HG03439 (cell line): ENCODE results near the gene PCBP3.

Experiments
- ATAC-seq: cut with Tn5 transposase; IDR thresholded peaks from one replicate; pipeline ENCODE4 v1.9.1; 2021; ENCODE audit warnings: mild to moderate bottlenecking, moderate library complexity; ENCODE audit not compliant: unreplicated experiment

PCBP3 gene

GRCh38 chr21:45747802-45748445 lies 104.4 kb downstream of the PCBP3 start:
- no peak for ATAC-seq

- ATAC-seq, result no peak
These were observed 105.1 kb downstream of the PCBP3 start for GRCh38 chr21:45748593-45748992.

GRCh38 chr21:45749974-45750373 lies 106.4 kb downstream of the PCBP3 start:
- no peak for ATAC-seq

- ATAC-seq, result no peak
These were observed 107.4 kb downstream of the PCBP3 start for GRCh38 chr21:45750936-45751335.

DNA sequence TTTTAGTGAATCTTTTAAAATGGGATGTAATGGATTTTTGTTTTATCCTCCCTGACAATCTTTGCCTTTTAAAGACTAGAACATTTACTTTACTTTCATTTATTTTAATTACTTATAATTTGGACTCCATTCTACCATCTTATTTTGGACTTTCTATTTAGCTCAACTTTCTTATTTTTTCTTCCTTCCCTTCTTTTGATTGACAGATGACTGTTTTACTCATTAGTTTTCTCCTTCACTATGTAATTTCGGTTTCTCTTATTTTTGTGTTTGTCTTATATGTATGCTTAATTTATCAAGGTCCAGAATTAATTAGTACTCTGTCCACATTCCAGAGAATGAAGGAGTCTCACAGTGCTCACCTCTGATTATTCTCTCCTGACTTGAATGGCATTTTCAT lies 109.9 kb downstream of the PCBP3 start:
- ATAC-seq, result no peak

GRCh38 chr21:45756029-45756428 lies 112.5 kb downstream of the PCBP3 start:
- no peak for ATAC-seq

DNA sequence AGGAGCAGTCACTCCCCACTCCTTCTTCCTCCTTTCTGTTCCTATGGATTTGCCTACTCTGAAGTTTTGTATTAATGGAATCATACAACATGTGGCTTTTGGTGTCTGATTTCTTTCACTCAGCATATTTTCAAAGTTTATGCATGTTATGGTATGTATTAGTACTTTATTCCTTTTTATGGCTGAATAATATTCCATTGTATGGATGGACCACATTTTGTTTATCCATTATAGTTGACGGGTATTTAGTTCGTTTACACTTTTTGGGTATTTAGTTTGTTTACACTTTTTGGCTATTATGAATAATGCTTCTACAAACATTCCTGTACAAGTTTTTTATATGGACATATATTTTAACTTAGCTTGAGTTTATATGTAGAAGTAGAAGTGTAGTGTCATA lies 113.1 kb downstream of the PCBP3 start:
- ATAC-seq, result no peak

- ATAC-seq, result no peak
These were observed 118.2 kb downstream of the PCBP3 start for GRCh38 chr21:45761704-45762103.

GRCh38 chr21:45763074-45763473 lies 119.5 kb downstream of the PCBP3 start:
- no peak for ATAC-seq

DNA sequence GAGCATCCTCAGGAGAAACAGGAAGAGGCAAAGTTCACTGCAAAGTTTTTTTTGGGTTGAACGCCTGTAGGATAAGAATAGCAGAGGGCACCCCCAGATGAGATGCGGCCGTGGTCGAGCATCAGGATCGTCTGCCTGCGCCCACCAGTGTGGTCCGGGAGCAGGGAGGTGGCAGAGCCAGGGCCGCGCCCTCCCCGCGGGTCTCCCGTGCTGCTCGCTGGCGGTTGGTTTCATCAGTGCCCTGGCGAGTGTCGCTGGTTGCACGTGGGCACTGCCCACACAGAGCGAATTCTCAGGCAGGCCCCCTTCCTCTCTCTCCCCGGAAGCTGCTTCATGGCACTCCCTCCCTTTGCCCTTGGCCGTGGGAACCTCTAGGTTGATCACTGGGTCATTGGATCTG lies 120.0 kb downstream of the PCBP3 start:
- ATAC-seq, result no peak

DNA sequence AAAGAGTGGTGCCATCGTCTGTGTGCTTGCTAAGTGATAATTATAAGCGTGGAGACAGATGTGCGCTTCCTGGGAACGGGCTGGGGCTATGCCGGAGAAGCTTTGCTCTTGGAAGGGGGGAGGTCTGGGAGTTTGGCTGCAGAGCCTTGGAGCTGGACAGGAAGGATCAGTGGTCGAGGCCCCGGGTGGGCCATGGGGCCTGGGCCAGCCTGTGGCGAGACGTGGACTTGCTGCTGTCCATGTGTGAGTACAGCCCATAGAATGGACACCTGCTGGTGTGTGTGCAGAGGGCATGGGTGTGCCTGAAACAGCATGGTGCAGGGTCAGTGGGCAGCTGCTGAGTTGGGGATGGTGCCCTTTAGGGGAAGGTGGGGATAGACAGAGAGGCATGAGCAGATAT lies 121.3 kb downstream of the PCBP3 start:
- no peak for ATAC-seq

DNA sequence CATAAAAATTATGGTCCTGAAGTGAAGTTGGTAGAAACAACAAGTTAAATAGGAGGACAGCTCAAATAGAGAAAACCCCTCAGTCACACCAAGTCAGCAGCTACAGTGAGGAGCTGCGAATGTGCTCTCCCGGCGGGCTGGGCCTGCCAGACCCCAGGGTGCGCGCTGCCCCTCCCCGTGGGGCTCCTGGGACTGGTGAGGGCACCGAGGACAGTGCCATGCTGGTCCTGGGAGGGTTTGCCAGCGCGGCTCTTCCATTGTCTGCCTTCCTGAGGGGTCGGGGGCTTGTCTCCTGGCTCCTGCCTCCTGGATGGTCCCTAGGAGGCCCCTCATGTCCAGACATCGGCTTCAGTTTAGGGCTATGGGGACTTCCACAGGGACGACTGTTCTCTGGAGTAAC lies 121.8 kb downstream of the PCBP3 start:
- ATAC-seq, result no peak

GRCh38 chr21:45766055-45766454 lies 122.5 kb downstream of the PCBP3 start:
- ATAC-seq, result no peak

DNA sequence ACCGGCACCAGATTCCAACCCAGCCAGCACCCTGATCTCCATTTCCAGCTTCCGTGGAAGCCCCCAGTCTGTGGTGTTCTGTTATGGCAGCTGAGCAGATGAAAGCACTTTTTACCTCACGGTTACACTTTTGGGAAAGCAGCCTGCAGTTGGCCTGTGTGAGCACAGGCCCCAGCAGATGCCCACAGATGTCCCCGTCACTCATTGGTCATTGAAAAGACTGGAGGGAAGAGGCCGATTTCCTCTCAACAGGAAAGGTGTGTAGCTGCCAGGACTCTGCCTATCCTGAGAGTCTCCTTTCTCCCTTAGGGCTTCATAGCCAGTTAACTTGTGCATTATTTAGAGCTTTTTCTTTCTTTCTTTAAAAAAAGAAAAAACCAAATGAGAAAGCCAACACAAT lies 123.0 kb downstream of the PCBP3 start:
- ATAC-seq, result no peak

DNA sequence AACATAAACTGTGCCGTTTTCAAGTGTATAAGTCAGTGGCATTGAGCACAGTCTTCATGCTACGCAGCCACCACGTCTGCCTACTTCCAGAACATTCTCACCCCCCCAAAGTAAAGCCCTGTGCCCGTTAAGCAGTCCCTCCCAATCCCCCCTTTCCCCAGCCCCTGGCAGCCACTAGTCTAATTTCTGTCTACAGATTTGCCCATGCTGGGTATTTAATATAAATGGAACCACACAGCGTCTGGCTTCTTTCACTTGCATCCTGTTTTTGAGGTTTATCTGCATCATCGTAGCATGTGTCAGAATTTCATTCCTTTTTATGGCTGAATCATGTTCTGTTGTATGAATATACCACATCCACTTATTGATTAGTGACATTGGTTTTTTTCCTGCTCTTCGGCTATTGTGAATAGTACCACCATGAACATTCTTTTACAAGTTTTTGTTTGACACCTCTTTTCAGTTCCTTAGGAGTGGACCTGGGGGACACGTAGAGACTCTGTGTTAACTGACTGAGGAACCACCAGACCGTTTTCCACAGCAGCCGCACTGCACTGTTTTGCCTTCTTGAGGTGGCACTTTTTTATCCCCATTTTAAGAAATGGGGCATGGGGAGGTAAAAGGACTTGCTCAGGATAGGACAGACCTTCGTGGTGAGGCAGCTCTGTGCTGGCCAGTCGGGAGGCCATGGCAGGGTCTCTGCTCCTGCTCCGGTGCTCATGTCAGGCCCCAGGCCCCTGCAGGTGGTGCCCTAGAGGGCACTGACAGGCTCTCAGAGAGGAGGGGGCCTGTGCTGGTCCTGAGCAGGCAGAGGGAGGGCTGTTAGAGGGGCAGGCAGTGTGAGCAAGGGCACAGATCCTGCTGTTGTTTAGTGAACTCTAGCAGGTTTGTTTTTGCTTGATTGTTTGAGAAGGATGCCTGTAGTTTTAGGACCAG lies 123.8 kb downstream of the PCBP3 start:
- ATAC-seq, result no peak

DNA sequence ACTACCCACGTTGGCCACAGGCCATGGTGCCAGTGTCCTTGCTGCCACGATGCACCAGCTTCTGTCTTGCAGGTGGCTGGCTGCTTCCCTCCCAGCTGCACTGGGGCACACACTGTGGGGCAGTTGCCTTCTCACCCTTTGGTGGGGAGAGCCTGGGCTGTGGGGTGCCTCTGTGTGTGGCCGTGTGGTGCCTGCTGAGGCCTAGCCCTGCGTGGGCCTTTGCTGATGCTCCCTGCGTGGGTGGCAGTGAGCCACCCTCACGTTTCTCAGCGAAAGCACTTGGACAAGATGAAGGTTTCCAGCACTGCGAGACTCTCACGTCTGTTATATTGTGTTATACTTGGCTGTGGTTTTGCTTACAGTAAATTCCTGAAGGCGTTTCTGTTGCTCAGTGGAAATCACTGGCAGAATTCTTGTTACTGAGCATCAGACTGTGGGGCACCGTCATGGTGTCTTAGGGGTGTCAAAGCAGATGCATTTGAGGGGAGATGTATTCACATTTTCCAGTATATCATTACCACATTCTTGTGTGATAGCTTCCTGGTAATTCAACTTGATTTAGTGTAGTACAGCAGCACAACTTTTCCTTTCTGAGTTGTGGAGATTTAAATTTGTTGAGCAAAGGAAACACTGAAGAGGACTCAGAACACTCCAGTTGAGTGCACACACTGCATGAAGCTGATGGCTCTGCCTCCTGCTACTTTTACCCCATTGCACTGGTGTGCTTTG lies 124.7 kb downstream of the PCBP3 start:
- no peak for ATAC-seq

DNA sequence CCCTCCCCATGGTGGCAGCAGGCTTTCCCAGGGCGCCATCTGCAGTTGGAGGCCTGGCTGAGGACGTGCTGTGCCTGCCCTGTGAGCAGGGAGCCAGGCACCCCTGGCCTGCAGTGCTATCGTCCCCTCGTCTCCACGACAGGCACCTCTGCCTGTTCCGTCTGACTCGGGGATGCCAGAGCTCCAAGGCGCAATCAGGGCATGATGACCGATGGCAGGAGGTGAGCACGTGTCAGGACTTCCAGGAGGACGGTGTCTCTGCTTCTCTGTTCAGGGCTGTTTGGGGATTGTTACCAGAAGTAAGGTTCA lies 125.2 kb downstream of the PCBP3 start:
- no peak for ATAC-seq

GRCh38 chr21:45769294-45769693 lies 125.8 kb downstream of the PCBP3 start:
- no peak for ATAC-seq

DNA sequence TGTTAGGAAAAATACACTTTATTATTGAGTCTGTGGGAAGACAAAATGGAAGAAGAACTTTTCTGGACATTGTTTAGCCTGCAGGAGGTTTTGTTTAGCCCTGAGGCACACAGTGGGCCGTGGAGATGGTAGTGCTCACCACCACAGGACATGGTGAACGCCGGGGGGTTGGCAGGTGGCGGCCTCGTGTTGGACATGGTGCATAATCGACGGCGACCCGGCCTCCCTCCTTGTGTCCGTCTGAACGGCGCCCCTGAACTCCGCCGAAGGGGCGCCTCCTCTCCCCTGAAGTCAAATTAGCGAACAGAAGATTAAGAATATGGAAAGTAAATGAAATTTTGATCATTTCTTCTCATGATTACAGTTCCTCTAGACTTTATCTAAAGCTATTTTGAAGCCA lies 126.4 kb downstream of the PCBP3 start:
- no peak for ATAC-seq

GRCh38 chr21:45772180-45772579 lies 128.7 kb downstream of the PCBP3 start:
- ATAC-seq, result no peak

DNA sequence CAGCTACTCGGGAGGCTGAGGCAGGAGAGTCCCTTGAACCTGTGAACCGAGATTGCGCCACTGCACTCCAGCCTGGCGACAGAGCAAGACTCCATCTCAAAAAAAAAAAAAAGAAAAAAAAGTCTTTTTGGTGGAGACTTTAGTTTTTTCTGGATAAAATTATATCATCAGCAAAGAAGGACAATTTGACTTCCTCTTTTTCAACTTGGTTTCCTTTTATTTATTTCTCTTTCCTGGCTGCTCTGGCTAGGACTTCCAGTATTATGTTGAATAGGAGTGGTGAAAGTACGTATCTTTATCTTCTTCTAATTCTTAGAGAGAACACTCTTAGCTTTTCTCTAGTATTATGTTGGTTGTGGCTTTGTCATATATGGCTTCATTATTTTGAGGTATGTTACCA lies 130.8 kb downstream of the PCBP3 start:
- no peak for ATAC-seq

DNA sequence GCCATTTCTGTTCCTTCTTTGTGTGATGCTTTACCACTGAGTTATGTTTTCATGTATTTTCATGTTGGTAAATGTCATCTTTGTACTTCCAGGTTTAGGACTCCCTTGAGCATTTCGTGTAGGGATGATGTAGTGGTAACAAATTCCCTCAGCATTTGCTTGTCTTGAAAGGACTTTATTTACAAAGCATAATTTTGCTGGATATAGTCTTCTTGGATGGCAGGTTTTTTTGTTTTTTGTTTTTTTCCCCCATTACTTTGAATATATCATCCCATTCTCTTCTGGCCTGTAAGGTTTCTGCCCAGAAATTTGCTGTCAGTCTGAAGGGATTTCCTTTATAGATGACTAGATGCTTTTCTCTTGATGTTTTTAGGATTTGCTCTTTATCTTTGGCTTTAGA lies 133.4 kb downstream of the PCBP3 start:
- ATAC-seq, result no peak
